ENCODE data around the gene BRCA1.
"Not testable (repeated sequence)": the region's sequence is repeated elsewhere in the genome, so short reads cannot be mapped to it uniquely, and the experiment has no call there.

Gene BRCA1

DNA sequence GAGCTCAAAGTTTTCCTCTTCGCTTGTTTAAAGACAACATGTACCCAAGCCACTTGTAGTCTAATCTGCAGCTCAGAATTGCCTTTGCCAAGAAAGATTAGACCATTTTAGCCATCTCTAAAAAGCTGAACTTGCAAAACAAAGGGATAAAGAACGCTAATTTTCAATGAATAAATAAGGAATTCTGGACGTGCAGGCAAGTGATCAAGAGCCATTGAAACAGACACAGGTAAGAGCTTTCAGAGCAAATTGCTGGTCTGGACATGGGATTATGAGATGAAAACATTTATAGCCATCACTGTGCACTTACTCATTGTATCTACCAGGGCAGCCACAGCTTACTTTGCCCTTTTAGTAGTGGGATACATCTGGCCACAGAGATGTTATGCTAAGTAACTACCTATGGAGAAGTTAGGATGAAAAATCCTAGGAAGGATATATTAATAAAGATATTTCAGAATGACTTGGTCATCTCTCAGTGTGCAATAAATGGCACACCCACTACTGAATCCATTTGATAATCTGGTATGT lies 55.7 kb downstream of the BRCA1 start:
- no peak for DNase-seq (ENCODE audit: low read depth, low spot score)

DNA sequence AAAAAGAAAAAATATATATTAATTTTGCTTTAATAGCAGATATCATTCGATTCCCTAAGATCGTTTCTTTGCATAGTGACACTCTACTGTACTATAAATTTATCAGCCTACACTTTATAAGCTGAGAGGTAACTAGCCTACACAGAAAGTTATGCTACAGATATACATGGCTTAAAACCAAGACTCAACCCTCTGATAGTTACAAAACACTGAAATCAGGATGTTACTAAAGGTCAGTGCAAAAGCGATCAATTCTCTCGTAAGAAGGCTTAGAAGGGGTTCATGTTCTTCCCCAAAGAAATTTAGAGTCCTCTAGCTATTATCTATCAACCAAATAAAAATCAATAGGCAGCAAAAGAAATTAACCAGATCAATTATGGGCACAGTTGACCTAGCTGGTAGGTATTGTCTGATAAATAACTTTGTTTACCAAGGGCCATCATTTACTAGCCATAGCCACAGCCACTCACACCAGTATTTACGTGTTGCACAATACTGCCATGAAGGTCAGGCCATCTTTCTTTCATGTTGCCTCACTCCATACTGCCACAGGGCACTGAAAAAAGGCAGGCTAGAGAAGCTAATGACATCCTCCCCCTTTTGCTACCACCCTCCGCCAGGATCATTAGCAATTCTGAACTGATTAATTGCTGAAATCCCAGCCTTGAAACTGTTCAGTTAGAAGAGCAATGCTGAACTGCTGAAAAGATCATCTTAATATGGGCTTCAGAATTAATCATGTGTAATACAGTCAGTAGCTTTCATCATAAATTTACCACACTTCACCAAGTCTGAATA lies 56.4 kb downstream of the BRCA1 start:
- no peak for DNase-seq (ENCODE audit: low read depth, low spot score)

DNA sequence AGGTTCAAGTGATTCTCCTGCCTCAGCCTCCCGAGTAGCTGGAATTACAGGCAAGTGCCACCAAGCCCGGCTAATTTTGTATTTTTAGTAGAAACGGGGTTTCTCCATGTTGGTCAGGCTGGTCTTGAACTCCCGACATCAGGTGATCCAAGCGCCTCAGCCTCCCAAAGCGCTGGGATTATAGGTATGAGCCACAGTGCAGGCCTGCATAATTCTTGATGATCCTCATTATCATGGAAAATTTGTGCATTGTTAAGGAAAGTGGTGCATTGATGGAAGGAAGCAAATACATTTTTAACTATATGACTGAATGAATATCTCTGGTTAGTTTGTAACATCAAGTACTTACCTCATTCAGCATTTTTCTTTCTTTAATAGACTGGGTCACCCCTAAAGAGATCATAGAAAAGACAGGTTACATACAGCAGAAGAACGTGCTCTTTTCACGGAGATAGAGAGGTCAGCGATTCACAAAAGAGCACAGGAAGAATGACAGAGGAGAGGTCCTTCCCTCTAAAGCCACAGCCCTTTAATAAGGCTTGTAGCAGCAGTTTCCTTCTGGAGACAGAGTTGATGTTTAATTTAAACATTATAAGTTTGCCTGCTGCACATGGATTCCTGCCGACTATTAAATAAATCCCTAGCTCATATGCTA lies 62.1 kb downstream of the BRCA1 start:
- no peak for DNase-seq (ENCODE audit: low read depth, low spot score)

DNA sequence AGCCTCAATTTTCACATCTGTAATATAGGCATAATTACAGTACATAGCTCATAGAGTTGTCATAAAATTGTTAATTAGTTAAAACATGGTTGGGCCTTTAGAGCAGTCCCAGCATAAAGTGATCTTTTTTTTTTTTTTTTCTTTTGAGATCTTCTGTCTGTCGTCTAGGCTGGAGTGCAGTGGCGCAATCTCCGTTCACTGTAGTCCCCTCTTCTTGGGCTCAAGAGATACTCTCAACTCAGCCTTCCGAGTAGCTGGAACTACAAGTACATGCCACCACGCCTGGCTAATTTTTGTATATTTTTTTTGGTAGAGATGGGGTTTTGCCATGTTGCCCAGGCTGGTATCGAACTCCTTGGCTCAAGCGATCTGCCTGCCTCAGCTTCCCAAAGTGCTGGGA lies 69.1 kb downstream of the BRCA1 start:
- DNase-seq (ENCODE audit: low read depth, low spot score), result no peak

DNA sequence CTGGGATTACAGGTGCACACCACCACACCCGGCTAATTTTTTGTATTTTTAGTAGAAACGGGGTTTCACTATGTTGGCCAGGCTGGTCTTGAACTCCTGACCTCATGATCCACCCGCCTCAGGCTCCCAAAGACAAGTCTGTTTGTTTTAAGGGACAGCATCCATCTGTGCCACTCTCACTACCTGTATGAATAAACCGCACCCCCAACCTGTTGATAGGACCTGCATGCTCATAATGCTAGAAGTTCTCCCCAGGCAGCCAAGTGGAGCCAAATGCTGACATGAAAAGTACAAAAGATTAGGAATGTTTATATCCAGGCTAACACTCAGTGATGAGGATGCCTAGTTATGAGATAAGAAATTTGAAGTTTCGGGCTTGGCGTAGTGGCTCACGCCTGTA lies 72.2 kb downstream of the BRCA1 start:
- DNase-seq (ENCODE audit: low read depth, low spot score), result not testable (repeated sequence)

DNA sequence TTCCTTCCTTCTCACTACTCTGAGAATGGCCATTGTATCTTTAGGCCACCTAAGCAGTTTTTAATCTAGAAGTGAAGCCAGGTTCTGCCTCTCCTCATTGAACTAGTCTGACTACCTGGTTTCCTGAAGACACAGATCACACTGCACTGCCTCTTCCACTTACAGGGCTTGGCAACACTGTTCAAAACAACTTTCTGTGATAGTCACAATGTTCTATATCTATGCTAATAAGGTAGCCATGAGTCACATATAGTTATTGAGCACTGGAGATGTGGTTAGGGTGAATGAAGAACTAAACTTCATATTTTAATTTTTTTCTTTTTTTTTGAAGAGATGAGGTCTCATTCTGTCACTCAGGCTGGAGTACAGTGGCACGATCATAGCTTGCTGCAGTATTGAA lies 73.2 kb downstream of the BRCA1 start:
- DNase-seq (ENCODE audit: low read depth, low spot score), result no peak

DNA sequence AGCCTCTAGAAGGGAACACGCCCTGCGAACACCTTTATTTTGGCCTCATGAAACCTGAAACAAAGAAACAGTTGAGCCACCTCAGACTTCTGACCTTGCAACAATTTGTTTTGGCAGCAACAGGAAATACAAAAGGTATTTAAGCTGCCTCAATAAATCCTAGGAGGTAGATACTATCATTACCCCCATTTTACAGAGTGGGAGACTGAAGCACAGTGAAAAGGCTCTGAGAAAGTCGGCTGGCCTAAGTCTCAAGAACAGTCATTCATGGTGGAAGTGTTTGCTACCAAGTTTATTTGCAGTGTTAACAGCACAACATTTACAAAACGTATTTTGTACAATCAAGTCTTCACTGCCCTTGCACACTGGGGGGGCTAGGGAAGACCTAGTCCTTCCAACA lies 81.1 kb downstream of the BRCA1 start:
- DNase-seq (ENCODE audit: low read depth, low spot score), result no peak

DNA sequence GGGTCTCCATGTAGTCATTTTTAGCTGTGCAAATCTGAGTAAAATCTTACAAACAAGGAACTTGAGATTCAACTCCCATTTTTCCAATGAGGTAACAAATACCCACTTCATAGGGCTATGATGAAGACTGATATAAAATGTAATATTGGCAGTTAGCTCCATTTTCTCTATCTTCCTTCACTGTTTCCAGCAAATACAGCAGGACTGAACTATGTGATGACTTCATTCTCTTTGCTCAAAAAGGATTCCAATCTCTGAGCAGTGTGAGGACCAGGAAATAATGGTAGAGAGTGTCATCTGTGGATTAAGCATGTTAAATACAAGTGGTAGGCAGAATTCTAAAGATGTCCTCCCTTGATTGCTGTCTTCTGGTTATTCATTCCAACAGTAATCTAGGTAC lies 81.9 kb downstream of the BRCA1 start:
- DNase-seq (ENCODE audit: low read depth, low spot score), result no peak

DNA sequence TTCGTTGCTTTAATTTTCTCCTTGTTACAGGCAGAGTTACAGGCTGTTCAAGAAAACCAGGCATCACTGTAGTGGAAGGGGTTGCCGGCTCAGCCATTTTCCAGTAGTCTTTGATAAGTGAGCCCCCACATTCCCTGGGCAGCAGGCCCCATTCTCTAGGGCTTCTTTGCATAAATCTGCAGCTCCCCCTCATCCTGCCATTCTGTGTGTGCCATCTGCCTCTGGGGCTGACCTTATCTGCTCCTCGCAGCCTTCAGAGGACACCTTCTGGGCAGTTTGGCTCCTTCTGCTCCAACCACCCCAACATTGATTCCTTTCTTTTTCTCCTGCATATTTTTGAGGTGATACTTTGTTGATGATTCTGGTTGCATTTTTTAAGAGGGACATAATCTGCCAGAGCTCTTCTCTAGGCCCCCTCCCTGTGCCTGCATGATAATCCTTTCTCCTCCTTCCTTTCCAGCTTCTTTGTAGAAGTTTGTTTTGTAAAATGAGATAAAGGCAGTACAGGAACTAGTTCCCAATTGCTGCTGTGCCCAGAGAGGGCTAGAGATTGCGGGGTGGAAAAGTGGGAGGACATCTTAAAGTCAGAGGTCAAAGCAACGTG lies 83.0 kb downstream of the BRCA1 start:
- no peak for DNase-seq (ENCODE audit: low read depth, low spot score)

DNA sequence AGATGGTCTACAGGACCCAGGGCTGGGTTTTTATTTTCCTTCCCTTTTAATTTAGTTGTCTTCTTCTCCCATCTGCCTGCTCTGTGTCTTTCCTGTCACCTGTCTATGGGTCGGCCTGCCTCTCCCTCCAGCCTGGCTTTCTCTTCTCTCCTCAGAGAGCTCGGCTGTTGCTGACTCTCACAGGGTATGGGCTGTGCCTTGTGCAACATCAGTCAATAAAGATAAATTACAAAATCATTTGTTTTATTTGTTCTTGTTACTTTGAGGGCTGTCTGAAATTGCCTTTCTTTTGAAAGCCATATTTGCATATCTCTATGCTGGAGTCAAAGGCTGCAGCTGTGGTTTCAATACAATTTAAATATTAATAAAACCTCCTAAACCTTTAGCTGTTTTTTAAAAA lies 84.5 kb downstream of the BRCA1 start:
- DNase-seq (ENCODE audit: low read depth, low spot score), result no peak

DNA sequence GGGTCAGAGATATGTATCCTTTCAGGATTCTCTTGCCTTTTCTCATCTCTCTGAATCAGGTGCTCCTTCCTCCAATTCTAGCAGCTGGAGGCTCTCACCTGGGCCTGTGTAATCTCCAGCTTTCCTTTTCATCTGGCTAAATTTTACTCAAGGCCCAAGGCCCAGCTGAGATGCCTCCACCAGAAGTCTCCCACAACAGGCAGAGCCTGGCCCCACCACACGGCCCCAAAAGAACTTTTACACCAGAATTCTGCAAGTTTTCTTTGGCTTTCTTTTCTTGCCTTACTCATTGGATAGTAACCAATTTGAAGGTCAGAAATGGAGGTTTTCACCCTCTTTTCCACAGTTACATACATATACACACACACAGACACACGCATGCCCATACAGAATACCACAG lies 85.5 kb downstream of the BRCA1 start:
- DNase-seq (ENCODE audit: low read depth, low spot score), result no peak

DNA sequence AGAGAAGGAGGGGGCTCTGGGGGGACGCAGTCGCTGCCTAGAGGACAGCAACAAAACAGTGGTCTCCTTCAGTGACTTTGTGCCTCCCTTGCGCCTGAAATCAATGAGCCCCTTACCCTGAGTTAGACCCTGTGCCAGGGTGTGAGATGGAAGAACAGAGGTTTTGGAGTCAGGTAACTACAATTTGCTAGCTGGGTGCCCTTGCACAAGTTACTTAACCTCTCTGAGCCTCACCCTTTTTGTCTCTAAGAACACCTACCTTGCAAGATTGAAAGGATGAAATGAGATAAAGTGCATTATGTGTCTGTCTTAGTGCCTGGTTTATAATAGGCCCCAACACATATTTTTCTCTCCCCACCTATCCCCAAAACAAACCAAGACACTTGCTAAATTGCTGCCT lies 90.3 kb downstream of the BRCA1 start:
- no peak for DNase-seq (ENCODE audit: low read depth, low spot score)

DNA sequence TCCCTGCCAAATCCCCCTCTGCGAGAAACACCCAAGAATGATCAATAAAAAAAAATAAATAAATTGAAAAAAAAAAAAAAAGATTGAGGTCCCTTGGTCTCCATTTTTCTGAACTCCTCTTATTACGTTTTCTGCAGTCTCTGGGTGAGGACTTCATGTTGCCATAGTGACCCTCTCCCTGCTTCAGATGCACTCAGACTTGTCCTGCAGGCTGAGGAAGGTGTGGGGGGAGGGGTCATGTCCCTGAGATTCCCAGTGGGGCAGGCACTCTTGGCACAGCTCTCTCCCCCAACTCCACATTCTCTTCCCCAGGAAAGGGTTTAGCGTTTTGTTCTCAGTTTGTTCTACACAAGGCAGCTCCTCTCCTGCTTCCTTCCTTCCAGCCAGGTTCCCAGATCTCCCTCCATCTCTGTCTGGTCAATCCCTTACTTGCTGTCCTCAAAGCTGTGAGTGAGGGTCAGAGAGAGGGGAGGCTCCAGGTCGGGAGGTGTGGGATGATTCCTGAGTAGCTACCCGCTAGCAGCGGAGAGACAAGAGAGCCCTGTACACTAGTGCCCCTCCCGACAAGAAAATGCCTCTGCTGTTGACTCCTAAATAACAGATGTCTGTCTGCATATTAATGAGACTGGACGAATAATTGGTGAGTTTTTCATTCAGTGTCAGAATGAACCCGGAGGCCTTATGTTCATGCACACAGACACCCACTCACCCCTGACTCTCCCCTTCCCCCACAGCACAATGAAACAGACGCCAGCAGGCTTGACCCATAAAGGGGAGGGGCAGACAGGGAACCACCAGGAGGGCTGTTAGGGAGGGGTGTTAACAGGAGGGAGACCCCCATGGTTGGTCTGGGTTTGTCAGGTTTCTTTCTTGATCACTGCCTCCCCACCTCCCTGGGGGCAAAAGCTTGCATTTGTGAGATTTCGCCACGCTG lies 90.9 kb downstream of the BRCA1 start:
- DNase-seq (ENCODE audit: low read depth, low spot score), result no peak

DNA sequence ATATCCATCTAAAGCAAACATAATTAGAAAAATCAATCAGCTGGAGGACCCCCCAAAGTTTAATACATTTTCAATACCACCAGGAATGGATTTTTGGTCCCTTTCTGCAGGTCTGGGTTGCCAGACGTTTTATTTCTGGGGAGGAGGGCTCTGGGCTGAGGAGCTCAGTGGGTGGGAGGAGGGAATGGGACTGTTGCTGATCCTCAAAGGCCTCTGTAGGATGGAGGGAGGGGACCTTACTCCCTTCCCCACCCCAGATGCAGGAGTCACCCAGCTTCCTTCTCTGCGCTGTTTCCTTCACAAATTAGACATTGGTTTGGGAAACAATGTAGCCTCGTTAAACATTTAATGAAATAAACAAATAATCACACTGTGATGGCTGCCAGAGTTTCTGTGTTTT lies 93.5 kb downstream of the BRCA1 start:
- no peak for DNase-seq (ENCODE audit: low read depth, low spot score)

DNA sequence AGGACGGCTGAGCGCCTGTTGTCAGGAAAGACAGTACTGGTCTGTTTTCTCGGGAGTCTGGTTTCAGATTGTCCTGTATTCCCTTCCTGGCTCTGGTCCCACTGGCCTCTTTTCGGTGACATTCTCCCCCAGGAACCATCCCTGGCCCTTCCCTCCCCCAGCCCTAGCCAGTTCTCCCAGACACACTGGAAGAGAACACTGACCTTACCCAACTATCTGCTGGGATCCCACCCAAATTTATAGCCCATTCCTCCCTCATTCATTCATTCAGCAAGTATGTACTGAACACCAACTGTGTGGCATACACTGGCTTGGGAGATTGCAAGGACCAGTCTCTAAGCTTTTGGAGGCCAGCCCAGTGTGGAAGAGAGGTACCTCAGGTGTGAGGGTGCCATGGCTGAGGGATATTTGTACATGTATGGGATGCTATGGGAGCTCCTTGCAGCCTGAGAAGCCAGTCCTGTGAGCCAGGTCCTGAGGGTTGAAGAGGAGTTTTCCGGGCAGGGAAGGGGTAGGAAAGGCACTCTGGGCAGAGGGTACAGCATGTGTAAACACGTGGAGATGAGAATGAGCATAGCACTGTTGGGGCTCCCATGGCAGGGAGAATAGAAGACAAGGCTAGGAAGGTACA lies 94.9 kb downstream of the BRCA1 start:
- no peak for DNase-seq (ENCODE audit: low read depth, low spot score)

DNA sequence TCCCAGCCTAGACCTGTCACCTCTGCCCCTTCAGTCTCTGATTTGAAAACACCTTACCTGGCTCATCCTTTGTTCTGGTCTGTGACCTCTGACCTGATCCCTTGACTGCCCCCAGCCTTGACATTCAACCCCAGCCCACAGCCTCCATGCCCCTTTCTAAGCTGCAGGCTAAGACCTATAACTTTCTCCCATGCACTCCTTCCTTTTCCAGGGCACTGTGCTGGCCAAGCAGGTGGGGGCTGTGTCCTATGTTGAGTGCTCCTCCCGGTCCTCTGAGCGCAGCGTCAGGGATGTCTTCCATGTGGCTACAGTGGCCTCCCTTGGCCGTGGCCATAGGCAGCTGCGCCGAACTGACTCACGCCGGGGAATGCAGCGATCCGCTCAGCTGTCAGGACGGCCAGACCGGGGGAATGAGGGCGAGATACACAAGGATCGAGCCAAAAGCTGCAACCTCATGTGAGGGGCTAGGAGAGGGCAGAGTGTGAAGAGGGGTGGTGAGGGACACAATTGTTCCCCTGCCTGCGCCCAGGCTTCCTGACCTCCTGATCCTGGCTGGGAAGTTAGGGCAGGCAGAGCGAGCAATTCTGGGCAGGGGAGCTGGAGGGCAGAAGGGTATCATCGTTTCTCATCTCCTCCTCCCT lies 96.8 kb downstream of the BRCA1 start:
- no peak for DNase-seq (ENCODE audit: low read depth, low spot score)

DNA sequence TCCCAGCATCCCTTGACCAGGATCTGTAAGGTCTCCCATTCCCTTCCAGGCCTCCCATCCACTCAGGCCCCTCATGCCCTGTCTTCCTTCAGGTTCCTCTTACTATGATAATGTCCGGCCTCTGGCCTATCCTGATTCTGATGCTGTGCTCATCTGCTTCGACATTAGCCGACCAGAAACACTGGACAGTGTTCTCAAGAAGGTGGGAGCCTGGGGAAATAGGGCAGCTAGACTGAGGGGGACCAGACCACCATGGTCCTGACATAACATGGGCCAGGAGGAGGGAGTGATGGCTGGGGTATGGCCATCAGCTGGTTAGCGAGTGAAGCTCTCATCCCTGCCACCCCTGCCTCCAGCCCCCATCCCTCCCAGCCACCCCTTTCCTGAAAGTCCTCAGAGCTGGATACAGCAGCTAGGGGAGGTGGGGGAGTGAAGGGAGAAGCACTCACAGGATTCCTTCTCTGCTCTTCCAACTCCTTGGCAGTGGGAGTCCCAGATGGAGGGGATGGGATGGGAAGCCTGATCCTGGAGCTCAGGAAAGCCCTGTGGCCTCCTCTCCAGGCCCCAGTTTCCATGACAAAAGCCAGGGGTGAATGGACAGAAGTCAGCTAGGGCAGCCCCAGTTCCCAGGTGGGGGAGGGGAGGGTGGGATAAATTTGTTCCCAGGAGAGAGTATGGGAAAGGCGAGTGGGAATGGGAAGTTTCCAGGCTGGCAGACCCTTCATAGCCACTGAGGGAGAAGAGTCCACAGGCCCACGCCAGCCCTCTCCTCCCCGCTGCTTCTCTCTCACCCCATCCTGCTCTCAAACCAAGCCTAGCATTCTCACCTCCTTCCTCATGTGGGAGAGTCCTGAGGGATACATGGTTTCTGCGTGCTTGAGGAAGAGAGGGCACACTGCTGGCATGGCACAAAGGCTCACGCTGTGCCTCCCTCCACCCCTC lies 97.8 kb downstream of the BRCA1 start:
- no peak for DNase-seq (ENCODE audit: low read depth, low spot score)

DNA sequence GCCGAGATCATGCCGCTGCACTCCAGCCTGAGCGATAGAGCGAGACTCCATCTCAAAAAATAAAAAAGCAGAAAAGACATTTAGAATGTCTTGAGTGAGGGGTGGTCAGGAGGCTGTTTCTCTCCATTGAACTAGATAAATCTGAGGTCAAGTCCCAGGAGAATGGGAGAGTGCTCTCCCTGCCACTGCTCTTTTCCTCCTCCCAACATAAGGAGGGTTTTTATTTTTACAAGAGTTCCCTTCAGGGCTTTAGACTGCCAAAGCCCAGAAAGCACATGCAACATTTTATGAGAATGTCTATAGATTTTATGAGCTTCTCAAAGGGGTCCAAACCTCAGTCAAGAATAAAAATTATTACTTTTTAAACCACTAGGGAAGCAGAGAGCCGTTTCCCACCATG lies 98.6 kb downstream of the BRCA1 start:
- DNase-seq (ENCODE audit: low read depth, low spot score), result no peak

DNA sequence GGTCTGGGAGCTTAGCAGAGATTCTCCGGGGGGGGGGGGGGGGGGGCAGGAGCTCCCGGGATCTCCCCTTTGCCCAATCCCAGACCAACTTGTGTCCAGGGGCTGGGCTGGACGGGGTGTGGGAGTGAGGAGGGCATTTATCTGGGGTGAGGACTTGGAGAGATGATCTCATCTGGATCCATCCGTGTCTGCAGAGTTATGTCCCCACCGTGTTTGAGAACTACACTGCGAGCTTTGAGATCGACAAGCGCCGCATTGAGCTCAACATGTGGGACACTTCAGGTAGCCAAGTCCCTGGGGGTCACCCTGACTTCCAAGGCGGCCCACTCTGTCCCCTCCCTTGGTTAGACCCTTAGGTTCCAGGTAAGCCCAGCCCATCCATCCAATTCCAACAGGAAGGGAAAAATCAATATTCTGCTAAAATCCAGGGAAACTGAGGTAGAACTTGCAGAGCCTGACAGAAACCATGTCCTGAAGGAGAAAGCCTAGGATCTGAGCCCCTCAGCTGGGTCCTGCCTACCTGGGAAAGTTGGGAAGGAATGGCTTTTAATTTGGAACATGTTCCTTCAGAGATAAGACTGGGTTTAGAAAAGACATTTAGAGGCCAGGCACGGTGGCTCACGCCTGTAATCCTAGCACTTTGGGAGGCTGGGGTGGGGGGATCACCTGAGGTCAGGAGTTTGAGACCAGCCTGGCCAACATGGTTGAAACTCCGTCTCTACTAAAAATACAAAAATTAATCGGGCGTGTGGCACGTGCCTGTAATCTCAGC lies 99.2 kb downstream of the BRCA1 start:
- DNase-seq (ENCODE audit: low read depth, low spot score), result no peak

All from smooth muscle cell of the brain vasculature (primary cell).